Right renal pelvis (tissue), 4 donors: ENCODE results near the gene CLSTN1. TPM values are rescaled to one million over a fixed set of nuclear protein-coding genes. Genes with fewer than 3 reads are reported as not detected.
"Not testable (repeated sequence)": the region's sequence is repeated elsewhere in the genome, so short reads cannot be mapped to it uniquely, and the experiment has no call there.

Experiments
- DNase-seq, 4 donors: peaks; one replicate each; pipeline ENCODE4 v3.0.0-alpha.2; 2013; ENCODE audit warnings: low read depth in 4 of 4, low spot score in 3 of 4, missing footprints in 1 of 4
- polyA plus RNA-seq, 4 donors: library from polyadenylated mRNA; unstranded; fragments of 120-200 nt; gene quantifications; one replicate each; pipeline ENCODE4 v1.2.1, GENCODE V29; 2013; ENCODE audit not compliant: insufficient read length in 4 of 4

Gene CLSTN1
- polyA plus RNA-seq, 4 donors: 141 to 170 (median 147) TPM

DNA sequence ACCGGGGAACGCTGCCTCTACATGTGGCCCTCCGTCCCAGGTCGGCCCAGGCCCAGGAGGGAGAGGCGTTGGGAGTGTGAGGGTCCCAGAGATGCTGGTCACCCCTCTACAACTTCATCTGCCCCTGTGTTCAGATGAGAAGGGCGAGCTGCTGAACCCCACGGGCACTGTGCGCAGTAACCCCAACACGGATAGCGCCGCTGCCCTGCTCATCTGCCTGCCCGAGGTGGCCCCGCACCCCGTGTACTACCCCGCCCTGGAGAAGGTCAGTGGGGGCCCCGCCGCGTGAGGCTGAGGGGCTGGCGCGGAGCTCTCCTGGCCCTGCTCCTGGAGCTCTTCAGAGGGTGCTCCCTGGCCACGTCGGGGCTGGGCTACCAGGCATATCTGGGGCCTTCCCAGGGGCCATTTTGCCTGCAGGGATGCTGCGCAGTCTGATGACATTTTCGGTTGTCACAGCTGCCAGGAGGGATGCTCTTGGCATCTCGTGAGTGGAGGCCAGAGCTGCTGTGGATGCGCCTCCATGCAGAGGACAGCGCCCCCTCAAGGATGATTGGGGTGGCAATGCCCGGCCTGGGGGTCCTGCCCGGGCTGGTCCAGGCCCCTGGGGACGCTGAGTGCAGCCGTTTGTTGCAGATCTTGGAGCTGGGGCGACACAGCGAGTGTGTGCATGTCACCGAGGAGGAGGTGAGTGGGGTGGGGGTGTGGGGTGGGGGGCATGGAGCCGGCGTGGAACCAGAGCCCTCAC lies 103.6 kb downstream of the CLSTN1 start:
- no peak for DNase-seq

DNA sequence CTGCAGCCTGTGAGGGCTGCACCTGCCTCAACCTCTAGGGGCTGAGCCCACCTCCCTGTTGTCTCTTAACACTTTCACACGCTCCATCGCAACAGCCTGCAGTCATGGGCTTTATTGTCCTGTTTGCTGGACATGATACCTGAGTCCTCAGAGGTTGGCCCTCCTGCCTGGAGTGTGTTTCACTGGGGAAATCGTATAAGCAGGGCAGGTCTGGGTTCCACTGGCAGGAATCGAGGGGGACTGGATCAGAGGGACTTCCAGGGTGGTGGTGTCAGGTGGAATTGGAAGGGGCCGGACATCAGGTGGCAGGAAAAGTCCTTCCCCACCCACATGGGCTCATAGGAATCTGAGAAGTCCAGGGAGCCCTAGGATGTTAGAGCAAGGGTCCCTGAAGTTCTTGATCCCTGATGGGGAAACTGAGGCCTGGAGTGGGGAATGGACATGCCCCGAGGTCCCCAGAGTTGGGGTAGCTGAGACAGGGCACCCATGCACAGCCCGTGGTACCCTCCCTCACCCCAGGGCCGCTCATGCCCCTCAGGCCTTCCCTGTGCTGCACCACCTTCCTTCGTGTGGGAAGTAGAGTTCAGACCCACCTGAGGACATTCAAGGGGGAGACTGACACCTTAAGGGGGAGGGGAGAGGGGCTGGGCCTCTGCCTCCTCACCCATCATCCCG lies 105.6 kb downstream of the CLSTN1 start:
- no peak for DNase-seq

DNA sequence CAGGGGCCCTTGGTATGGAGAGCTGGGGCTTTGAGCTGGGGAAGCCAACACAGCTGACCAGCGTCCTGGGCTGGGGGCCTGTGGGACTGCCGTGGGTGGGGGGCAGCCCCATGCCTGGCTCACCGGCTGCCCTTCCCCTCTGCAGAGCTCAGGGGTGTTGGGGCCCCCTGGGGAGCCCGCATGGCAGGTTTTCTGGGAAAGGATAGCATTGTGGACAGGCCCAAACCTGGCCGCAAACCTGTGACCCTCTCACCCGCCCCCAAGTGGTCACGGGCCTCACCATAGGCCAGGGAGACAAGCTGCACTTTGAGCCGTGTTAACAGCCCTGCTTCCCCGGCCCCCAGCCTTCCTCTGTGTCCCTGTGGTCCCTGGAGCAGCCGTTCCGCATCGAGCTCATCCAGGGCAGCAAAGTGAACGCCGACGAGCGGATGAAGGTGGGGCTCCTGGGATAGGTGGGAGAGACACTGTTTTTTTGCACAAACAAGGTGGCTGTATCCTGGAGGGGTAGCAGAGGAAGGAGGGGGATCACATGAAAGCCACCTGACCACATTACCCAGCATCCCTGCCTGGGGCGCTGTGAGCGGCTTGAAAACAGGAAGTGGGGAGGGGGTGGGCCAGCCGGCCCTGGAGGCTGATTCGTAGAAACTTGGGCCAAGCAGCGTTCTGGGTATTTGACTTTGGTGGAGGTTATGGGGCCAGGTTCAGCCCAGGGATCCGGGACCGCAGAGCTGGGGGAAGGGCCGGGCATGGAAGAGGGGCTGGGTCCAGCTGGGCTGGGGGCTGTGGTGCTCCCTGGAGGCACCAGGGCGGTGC lies 106.4 kb downstream of the CLSTN1 start:
- peak; percentile 63 to 82 (median 78) for DNase-seq

DNA sequence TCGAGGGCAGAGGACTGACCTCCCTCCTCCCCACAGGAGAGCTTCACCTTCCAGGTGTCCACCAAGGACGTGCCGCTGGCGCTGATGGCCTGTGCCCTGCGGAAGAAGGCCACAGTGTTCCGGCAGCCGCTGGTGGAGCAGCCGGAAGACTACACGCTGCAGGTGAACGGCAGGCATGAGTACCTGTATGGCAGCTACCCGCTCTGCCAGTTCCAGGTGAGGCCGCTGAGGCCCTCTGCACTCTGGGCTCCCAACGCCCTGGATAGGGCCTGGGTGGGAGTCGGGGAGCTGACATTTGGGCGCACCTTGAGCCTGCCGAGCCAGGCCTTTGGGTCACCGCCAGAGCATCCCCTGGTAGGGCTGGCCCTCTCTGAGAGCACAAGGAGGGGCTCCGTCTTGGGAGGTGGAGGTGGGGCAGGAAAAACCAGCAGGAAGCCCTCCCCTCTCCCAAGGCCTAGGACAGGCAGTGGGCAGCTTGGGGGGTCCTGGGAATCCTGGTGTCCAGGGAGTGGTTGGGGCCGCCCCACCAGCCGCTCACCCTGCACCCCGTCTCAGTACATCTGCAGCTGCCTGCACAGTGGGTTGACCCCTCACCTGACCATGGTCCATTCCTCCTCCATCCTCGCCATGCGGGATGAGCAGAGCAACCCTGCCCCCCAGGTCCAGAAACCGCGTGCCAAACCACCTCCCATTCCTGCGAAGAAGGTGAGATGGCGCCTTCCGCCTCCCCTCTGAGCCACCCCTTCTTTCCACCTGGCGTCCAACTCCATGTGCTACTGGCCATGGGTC lies 107.2 kb downstream of the CLSTN1 start:
- DNase-seq: no peak

DNA sequence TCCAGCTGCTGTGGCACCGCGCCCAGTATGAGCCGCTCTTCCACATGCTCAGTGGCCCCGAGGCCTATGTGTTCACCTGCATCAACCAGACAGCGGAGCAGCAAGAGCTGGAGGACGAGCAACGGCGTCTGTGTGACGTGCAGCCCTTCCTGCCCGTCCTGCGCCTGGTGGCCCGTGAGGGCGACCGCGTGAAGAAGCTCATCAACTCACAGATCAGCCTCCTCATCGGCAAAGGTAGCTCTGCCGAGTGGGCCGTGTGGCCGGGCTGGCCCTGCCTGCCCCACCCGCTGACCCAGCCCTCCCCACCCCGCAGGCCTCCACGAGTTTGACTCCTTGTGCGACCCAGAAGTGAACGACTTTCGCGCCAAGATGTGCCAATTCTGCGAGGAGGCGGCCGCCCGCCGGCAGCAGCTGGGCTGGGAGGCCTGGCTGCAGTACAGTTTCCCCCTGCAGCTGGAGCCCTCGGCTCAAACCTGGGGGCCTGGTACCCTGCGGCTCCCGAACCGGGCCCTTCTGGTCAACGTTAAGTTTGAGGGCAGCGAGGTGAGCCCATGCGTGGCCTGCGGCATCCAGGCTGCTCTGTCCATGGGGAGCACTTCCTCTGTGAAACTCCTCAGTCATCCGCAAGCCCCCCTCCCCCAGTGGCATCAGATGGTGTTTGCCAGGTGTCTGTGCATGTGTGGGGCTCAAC lies 108.1 kb downstream of the CLSTN1 start:
- no peak for DNase-seq

DNA sequence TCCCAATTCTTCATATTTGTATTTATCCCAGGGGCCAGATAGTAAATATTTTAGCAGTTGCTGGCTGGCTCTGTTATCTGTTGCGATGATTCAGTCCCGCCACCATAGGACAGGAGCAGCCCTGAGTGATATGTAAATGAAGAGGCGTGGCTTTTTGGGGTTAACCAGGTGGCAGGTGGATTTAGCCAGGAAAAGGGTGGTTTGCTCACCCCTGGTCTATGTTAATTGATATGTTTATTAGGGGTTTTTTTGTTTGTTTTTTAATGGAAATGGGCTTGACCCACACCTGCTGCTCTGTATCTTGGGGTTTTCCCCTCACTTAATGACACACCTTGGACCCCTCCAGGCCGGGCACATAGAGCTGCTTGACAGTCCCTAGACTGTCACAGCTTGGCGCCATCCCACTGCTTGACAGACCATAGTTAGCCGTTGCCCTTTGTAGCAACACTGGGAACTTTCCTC lies 109.5 kb downstream of the CLSTN1 start:
- no peak for DNase-seq

DNA sequence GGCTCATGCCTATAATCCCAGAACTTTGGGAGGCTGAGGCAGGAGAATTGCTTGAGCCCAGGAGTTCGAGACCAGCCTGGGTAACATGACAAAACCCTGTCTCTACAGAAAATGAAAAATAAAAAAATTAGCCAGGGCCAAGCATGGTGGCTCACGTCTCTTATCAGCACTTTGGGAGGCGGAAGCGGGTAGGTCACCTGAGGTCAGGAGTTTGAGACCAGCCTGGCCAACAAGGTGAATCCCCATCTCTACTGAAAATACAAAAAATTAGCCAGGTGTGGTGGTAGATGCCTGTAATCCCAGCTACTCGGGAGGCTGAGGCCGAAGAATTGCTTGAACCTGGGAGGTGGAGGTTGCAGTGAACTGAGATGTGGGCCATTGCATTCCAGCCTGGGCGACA lies 111.0 kb downstream of the CLSTN1 start:
- not testable (repeated sequence) for DNase-seq

DNA sequence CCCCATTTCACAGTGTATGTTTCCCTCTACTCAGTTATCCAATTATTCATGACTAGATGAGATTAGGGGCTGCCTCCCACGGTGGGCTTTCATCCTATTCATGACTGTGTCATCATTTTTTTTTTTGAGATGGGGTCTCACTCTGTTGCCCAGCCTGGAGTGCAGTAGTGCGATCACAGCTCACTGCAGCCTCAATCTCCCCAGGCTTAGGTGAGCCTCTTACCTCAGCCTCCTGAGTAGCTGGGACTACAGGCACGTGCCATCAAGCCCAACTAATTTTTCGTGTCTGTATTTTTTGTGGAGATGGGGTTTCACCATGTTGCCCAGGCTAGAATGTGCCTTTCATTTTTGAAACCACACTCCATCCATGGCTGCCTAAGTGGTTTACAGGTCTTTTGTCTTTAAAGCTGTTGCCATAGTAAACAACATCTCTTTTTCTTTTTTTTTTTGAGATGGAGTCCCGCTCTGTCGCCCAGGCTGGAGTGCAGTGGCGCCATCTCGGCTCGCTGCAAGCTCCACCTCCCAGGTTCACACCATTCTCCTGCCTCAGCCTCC lies 112.2 kb downstream of the CLSTN1 start:
- no peak for DNase-seq

DNA sequence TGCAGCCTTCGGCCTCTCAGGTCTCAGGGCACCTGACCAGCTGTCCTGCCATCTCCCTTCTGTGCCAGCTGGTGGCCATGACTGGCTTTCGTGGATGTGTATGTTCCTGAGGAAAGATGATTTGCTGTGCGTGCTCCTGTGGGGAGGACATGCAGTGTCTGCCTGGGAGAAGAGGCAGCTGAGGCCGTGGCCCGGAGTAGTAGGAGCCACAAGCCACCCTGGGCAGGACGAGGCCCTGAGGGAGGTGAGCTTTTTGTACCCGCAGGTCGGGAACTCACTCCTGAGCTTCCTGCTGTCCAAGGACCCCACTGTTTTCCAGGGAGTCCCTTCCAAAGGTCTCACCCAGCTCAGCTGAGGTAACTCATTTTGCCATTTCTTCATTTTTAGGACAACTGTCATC lies 113.7 kb downstream of the CLSTN1 start:
- no peak for DNase-seq

DNA sequence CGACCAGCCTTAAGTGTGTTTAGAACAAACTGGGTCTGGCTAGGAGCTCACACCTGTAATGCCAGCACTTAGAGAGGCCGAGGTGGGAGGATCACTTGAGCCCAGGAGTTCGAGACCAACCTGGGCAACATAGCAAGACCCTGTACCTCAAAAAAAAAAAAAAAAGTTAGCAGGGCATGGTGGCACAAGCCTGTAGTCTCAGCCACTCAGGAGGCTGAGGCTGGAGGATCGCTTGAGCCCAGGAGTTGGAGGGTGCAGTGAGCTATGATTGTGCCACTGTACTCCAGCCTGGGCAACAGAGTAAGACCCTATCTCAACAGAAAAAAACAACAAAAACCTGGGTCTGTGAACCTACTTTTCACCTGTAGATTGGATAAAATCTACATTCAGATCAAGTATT lies 117.6 kb downstream of the CLSTN1 start:
- no peak for DNase-seq

DNA sequence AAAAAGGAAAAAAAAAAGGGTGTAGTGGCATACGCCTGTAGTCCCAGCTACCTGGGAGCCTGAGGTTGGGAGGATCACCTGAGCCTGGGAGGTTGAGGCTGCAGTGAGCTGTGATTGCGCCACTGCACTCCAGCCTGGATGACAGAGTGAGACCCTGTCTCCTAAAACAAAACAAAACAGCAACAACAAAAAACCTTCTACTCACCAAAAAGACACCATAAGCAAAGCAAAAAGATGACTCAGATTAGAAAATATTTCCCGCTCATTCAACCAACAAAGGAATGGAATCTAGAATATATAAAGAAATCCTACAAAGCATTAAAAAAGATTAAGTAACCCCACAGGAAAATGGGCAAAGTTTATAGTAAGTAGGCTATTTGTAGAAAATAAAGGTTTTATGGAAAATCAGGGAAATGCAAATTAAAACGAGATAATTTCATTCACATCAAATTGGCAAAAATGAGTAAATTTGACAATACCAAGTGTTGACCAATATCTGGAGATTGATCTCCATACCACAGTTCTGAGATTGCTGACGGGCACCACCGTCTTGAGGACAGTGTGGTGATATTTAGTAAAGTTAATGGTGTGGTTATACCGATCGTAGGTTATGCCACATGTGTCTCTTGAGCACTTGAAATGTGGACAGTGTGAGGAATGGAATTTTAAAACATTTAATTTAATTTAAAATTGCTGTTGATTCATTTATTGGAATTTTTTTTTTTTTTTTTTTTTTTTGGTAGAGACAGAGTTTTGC lies 118.2 kb downstream of the CLSTN1 start:
- no peak for DNase-seq

DNA sequence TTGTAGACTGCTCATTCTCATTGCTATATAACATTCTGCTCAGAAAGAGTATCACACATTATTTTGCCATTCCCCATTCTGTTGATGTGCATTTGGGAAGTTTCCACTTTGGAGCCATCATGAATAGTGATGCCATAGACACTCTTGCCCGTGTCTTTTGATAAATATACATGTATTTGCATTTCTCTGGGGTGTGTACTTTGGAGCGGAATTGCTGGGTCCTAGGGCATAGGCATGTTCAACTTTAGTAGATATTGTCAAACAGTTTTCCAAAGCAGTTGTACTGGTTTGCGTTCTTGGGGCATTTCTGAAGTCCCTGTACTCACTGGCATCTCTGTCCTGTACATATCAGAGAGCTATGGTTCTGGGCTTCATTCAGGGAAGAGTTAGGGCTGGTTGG lies 120.1 kb downstream of the CLSTN1 start:
- no peak for DNase-seq

DNA sequence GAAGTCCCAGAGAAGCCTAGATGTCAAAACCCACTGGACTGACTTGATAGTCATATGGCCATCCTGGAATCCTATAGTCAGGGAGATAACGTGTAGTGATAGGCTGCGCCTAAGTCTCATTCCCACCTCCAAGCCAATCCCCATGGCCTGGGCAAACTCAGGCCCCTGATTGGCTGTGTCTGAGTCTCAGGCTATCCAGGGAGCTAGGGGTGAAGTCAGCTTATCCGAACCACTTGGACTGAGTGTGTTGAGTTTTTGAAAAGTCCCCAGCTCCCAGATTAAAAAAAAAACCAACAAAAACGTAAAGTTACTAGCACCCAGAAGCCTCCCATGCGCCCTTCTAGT lies 120.6 kb downstream of the CLSTN1 start:
- DNase-seq: no peak

DNA sequence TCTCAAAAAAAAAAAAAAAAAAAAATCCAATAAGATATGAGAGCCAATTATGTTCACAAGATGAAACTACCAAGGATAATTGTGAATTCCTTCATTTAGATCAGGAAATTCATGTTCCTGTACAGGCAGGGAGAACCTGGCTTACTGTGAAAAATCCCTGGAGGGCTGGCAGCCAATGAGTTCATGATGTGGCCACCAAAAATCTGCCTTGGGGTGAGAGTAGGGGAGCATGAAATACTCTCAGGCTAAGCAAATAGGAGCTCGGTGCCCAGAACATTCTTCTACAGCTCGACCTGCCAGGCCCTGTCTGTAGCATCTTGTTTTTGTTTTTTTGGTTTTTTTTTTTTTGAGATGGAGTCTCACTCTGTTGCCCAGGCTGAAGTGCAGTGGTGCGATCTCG lies 122.1 kb downstream of the CLSTN1 start:
- DNase-seq: no peak

DNA sequence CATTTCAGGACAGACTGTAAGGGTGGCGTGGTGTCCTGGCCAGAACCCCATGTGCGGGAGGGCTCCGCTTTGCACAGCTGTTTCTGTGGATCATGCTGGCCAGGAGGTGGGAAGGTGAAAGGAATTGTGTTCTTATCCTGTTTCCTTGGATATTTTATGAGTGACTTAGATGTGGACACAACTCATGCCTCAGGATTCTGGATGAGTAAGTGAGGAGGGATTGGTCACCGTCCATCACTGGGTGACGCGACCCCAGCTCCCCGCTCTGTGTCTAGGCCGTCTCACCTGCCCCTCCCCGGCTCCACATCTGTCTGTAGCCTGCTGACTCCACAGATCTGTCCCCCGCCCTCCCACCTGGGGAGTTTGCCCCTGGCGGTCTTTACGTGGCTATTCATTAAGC lies 123.4 kb downstream of the CLSTN1 start:
- no peak for DNase-seq

DNA sequence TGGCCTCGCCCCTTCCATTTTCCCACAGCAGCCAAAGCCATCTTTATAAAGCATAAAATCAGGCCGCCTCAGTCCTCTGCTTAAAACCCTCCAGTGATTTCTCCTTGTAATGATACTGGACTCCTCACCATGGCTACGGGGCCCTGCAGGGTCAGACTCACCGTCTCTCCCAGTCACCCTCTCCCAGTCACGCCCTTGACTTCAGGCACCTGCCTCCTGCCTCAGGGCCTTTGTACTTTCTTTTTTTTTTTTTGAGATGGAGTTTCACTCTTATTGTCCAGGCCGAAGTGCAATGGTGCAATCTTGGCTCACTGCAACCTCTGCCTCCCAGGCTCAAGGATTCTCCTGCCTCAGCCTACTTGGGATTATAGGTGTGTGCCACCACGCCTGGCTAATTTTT lies 124.4 kb downstream of the CLSTN1 start:
- no peak for DNase-seq

DNA sequence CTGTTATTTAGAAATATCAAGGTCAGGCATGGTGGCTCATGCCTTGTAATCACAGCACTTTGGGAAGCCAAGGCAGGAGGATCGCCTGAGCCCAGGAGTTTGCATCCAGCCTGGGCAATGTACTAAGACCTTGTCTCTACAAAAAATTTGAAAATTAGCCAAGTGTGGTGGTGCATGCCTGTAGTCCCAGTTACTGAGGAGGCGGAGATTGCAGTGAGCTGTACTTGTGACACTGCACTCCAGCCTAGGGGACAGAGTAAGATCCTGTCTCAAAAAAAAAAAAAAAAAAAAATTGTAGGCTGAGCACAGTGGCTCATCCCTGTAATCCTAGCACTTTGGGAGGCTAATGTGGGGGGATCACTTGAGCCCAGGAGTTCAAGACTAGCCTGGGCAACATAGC lies 127.0 kb downstream of the CLSTN1 start:
- DNase-seq: no peak

DNA sequence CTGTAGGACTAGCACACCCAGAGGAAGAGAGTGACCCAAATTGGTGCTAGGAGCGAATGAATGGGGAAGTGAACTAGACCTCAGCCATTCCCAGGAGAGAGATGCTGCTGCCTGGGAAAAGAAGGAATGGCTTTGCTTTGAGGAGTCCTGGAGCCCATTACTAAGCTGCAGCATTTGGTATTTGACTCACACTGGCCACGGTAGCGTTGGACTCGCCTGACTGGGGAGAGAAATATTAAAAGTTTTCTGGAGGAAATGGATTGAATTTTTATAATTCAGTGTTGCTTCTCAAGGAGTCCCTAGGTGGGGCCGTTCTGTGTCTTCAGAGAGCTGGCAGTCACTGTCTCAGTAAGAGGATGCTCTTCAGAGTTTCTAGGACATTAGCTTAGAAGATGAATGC lies 132.1 kb downstream of the CLSTN1 start:
- DNase-seq: no peak

DNA sequence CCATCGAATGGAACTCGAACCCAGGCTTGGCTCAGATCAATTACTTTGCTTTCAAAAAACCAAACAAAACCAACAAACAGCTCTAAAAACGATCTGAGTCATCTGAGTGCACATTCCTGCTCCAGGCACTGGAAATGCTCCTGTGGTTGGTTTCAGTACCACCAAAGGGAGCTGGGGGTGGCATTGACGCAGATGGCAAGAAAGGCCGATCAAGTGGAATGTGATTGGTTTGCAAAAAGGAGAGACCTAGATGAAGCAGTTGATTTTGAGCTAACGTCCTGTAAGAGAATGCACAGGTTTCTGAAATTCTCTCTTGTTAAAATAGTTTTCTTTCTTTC lies 132.7 kb downstream of the CLSTN1 start:
- DNase-seq: no peak
